ENCODE measurements around the gene AGMO. TPM values are rescaled to one million over a fixed set of nuclear protein-coding genes. Genes with fewer than 3 reads are reported as not detected.

Gene AGMO
- polyA plus RNA-seq, 1 donor (not counting 4 experiments of a cell fraction or from before 2014, with no cell fraction given) = not detected

GRCh38 chr7:15505761-15506160 is 56.1 kb downstream of the AGMO start:
- Histone ChIP-seq H3K9ac (ENCODE audit: control insufficient read depth, extremely low read depth, insufficient read depth, low read length) (no peak overlapping the region), H3K79me2 (ENCODE audit: control insufficient read depth, insufficient read depth, low read length) (no peaks in the 10 kb centered on the region), H3K36me3 (ENCODE audit: control insufficient read depth in 2 of 2, extremely low read depth in 1 of 2, insufficient read depth in 2 of 2, low read length in 2 of 2) (no peaks in the 10 kb centered on the region), H3K4me3 (ENCODE audit: control insufficient read depth in 2 of 3, extremely low read depth in 1 of 3, insufficient read depth in 2 of 3, low read depth in 1 of 3, low read length in 3 of 3) (no peak overlapping the region), H4K20me1 (ENCODE audit: control insufficient read depth, extremely low read depth, insufficient read depth, low read length) (no peaks in the 10 kb centered on the region), H3K27ac (ENCODE audit: control insufficient read depth, insufficient read depth, low read length) (no peak overlapping the region), H2AFZ (ENCODE audit: control insufficient read depth, low read length) (no peak overlapping the region), H3K9me1 (ENCODE audit: control insufficient read depth, extremely low read depth, insufficient read depth, low read length) (no peaks in the 10 kb centered on the region), H3K4me1 (ENCODE audit: control insufficient read depth, extremely low read depth, insufficient read depth, low read length) (no peaks in the 10 kb centered on the region), H3K27me3 (ENCODE audit: control insufficient read depth, extremely low read depth, insufficient read depth, low read length) (no peaks in the 10 kb centered on the region), H3K9me3 (ENCODE audit: control insufficient read depth, low read depth, low read length) (no peaks in the 10 kb centered on the region), H3K4me2 (ENCODE audit: control insufficient read depth, extremely low read depth, insufficient read depth, low read depth, low read length) (no peak overlapping the region)
- FAIRE-seq (no peak), DNase-seq (ENCODE audit: low read depth, low spot score) (no peak)
- dilution Hi-C loops (cut with MboI; ENCODE audit: extremely low pct_ligation_motif_present, low sequenced_read_pairs) = no loop called here
- TF ChIP-seq CTCF (optimal IDR thresholded peaks at IDR 0.05 in 1 of 3, IDR thresholded peaks at IDR 0.05 in 1 of 3, conservative IDR thresholded peaks at IDR 0.05 in 1 of 3; ENCODE audit: extremely low read depth in 1 of 3, insufficient read depth in 2 of 3, low read length in 3 of 3) = no peak
- TF ChIP-seq EZH2 (IDR thresholded peaks at IDR 0.05; ENCODE audit: low read length) = no peak

GRCh38 chr7:15504351-15504750 is 57.5 kb downstream of the AGMO start:
- Histone ChIP-seq H4K20me1 (ENCODE audit: control insufficient read depth, extremely low read depth, insufficient read depth, low read length) (no peaks in the 10 kb centered on the region), H3K9me1 (ENCODE audit: control insufficient read depth, extremely low read depth, insufficient read depth, low read length) (no peaks in the 10 kb centered on the region), H3K9ac (ENCODE audit: control insufficient read depth, extremely low read depth, insufficient read depth, low read length) (no peak overlapping the region), H3K4me2 (ENCODE audit: control insufficient read depth, extremely low read depth, insufficient read depth, low read depth, low read length) (no peak overlapping the region), H2AFZ (ENCODE audit: control insufficient read depth, low read length) (no peak overlapping the region), H3K27ac (ENCODE audit: control insufficient read depth, insufficient read depth, low read length) (no peak overlapping the region), H3K4me3 (ENCODE audit: control insufficient read depth in 2 of 3, extremely low read depth in 1 of 3, insufficient read depth in 2 of 3, low read depth in 1 of 3, low read length in 3 of 3) (no peak overlapping the region), H3K79me2 (ENCODE audit: control insufficient read depth, insufficient read depth, low read length) (no peaks in the 10 kb centered on the region), H3K9me3 (ENCODE audit: control insufficient read depth, low read depth, low read length) (no peaks in the 10 kb centered on the region), H3K36me3 (ENCODE audit: control insufficient read depth in 2 of 2, extremely low read depth in 1 of 2, insufficient read depth in 2 of 2, low read length in 2 of 2) (no peaks in the 10 kb centered on the region), H3K4me1 (ENCODE audit: control insufficient read depth, extremely low read depth, insufficient read depth, low read length) (no peaks in the 10 kb centered on the region), H3K27me3 (ENCODE audit: control insufficient read depth, extremely low read depth, insufficient read depth, low read length) (no peaks in the 10 kb centered on the region)
- no peak for TF ChIP-seq EZH2 (IDR thresholded peaks at IDR 0.05; ENCODE audit: low read length)
- no peak for TF ChIP-seq CTCF (optimal IDR thresholded peaks at IDR 0.05 in 1 of 3, IDR thresholded peaks at IDR 0.05 in 1 of 3, conservative IDR thresholded peaks at IDR 0.05 in 1 of 3; ENCODE audit: extremely low read depth in 1 of 3, insufficient read depth in 2 of 3, low read length in 3 of 3)
- dilution Hi-C loops (cut with MboI; ENCODE audit: extremely low pct_ligation_motif_present, low sequenced_read_pairs) = no loop called here
- DNase-seq (ENCODE audit: low read depth, low spot score) (no peak), FAIRE-seq (no peak)

Measured in keratinocyte (primary cell).